HG03097 (cell line): ENCODE data around the gene ASIC4.
A peak's percentile ranks its signal among the peaks of the same experiment; 100 is the strongest.

ENCODE experiments used
- ATAC-seq: cut with Tn5 transposase; IDR thresholded peaks from one replicate; pipeline ENCODE4 v1.9.1; 2021; ENCODE audit not compliant: unreplicated experiment, low FRiP score

ASIC4 gene

DNA sequence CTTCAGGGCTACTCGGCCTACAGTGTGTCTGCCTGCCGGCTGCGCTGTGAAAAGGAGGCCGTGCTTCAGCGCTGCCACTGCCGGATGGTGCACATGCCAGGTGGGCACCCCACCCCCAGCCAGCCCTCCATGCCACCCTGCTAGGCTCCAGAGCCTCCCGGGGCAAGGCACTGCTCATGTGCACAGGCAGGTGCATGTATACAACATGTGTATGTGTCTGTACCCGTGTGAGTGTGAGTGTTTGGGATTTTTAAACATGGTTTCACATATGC is 18.0 kb downstream of the ASIC4 start:
- ATAC-seq = no peak

DNA sequence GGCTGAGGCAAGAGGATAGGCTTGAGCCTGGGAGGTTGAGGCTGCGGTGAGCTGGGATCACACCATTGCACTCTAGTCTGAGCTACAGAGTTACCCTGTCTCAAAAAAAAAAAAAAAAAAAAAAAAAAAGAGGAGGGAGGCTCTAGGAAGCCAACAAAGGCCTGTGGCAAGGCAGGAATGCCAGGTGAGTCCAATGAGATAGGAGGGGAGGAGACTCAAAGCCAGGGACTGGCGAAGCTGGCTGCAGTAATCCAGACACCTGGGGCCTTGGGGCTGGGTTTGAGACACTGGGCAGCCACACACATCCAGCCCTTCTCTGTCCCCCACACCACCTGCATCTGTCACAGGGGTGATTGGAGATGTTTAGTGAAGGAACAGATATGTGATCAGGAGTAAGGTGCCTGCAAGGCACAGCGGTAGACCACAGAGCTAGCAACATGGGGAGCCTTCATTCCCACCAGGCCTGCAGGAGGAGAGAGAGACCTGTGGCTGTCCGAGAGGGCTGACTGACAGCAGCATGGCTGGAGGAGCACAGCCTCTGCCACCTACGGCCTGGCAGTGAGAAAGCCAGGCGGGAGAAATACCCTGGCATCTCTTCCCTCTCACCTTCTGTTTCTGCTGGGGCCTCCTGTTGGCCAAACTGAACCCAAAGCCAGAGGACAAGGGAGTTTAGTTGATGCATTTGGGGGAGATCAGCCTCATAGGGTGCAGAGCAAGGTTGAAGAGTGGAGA is 19.8 kb downstream of the ASIC4 start:
- ATAC-seq = no peak

DNA sequence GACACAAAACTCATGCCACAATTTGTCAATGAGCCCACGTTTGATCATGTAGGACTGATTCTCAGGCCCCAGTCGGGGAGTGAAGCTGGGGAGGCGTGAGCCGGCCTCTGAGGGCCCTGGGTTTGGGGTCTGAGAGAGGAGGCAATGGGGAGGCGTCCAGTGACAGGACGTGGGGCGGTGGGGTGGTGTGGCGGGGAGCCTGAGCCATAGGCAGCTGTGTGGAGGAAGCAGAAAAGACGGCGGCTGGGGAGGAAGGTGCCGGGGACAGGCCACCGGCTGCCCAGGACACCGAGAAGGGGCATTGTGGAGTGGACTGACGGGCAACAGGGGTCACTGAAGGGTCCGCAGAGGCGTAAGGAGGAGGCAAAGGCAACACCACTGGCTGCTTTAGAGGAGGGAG is 22.1 kb downstream of the ASIC4 start:
- ATAC-seq = no peak

DNA sequence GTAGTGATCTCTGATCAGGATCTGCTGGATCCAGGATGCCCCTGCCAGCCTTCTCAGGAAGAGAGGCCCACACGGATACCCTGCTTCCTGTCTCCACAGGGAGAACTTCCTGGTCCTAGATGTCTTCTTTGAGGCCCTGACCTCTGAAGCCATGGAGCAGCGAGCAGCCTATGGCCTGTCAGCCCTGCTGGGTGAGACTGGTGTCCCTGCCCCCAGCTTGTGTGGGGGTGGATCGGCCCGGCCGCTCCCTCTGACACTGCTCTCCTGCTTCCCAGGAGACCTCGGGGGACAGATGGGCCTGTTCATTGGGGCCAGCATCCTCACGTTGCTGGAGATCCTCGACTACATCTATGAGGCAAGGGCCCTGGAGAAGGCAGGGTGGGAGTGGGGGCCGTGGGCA is 22.7 kb downstream of the ASIC4 start:
- no peak for ATAC-seq

DNA sequence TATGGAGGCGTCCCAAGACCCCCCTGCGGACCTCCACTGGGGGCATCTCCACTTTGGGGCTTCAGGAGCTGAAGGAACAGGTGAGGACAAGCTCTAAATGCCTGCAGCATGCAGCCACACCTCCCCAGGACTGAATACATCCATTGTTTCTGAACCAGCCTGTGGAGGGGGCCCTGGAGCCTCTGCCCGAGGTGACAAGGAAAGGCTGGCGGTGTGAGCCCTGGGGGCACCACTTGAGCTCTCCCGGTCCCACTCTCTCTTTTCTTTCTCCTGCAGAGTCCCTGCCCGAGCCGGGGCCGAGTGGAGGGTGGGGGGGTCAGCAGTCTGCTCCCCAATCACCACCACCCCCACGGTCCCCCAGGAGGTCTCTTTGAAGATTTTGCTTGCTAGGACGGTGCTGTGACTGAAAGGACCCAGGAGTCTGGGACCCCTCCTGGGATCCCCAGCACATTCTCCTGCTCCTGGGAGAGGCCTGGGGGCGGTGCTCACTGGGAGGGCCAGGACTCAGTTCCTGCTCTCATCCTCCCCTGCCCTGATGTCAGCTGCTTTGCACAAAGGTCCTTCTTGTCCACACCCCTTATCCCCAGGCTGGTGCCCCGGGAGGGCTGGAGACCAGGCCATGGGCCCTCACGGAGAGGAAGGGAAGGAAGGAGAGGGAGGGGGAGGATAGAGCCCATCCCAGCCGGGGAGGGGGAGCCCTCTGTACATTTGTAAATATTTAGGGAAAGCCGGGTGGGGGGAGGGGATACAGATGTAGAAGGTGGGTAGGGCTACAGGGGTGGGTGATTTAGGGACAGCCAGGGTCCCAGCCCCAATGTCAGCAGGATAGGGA is 23.6 kb downstream of the ASIC4 start:
- no peak for ATAC-seq

DNA sequence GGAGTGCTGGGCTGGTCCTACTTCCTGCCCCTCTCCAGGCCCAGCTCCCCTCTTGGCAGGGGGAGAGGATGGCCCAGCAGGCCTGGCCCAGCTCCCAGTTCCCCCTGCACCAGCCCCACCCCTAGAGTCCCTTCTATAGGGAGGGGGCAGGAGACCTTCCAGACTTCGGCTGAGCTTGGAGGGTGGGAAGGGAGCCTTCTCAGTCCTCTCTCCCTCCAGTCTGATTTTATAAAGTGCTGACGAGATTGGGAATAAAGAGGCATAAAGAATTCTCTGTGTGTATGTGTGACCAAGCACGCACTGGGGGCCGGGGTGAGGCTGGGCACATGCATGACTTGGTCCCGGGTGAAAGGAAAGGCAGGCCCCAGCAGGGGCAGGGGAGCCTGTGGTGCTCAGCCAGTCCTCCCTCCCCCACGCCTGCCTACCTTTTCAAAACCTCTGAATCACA is 24.2 kb downstream of the ASIC4 start:
- ATAC-seq = no peak

DNA sequence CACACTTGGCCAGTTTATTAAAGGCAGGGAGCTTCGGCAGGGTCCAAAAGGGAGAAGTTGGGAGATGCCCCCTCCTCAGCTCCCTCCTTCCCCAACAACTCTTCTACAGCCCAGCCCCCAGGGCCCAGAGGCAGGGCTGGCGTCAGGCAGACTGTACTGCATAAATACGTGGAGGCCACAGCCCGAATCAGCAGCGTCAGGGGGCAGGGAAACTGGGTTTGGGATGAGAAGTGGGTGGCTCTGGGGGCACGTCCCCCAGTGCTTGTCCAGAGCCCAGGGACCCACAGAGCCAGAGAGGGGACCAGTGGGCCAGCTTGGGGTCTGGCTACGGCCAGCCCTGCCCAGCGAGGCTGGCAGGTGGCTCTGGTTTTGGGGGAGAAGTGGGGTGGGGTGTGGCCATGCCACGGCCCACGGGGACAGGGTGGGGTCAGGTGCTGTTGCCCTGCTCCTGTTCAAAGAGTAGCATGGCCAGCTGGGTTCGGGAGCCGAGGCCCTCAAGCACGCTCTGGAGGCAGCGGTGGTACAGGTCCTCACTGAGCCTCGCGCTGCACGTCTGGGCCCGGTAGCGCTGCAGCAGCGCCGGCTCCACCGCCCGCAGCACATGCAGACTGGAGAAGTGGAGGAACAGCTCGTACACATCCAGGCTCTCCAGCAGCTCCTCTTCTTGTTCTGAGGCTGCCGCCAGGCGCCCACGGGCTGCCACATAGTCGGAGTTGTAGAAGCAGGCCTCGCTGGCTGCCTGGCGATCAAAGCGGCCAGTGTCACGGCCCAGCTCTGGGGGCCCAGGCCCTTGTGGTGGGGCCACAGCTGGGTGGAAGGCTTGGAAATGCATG is 24.9 kb downstream of the ASIC4 start:
- ATAC-seq = no peak

DNA sequence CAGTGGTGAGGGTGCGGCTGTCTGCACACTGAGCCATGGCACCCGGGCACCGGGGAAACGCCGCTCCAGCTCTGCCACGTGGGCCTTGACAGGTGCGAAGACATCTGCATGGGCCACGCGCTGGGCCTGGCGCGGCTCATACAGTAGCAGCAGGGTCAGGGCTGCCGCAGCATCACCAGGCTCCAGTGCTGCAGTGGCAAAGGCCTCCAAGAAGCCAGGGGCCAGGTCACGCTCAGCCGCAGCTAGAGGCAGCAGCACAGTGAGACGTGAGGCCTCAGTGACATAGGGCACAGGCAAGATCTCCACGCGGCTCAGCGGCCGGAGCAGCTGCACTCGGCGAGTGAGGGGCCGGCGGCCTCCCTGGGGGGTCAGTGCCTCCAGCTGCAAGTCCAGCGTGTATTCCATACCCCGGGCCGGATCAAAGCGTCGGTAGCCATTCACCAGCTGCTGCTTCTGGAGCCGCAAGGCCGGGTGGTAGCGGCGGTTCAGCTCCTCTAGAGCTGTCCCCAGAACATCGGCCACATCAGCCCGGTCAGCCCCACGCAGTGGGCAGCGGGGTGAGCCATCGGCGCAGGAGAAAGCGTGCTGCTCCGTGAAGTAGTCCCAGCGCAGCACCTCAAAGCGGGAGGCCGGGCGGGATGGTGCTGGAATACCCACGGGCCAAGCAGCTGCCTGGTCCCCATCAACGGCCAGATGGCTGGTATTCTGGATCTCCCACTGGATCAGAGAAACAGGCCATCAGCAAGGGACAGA is 25.8 kb downstream of the ASIC4 start:
- no peak for ATAC-seq

DNA sequence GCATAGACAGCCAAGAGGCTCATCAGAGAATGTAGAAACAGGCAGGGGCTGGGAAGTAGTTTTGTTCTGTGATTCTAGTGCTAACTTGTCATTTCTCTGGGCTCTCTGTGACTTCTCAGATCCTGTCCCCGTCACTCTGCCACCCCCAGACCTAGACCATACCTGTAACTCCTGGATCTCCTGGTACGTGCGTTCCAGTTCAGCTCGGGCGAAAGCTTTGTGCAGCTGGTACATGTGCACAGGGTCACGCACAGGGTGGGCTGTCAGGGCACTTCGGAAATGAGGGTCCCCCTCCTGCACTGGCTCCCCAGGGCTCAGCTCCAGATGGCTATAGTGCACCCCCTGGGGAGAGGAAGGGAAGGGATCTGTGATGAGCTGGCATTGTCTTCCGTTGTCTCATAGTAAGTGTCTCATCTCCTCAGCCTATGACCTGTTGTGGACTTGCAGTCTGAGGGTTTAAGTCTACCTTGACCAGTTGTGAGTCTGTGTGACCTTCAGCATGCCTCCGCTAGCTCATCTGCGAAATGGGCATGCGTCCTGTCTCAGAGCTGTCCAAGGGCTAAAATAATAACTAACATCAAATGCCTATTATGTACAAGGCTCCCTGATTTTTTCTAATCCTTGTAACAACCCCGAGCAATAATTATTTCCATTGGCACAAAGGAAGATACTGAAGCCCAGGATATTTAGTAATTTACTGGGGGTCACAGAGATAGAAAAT is 26.7 kb downstream of the ASIC4 start:
- no peak for ATAC-seq

DNA sequence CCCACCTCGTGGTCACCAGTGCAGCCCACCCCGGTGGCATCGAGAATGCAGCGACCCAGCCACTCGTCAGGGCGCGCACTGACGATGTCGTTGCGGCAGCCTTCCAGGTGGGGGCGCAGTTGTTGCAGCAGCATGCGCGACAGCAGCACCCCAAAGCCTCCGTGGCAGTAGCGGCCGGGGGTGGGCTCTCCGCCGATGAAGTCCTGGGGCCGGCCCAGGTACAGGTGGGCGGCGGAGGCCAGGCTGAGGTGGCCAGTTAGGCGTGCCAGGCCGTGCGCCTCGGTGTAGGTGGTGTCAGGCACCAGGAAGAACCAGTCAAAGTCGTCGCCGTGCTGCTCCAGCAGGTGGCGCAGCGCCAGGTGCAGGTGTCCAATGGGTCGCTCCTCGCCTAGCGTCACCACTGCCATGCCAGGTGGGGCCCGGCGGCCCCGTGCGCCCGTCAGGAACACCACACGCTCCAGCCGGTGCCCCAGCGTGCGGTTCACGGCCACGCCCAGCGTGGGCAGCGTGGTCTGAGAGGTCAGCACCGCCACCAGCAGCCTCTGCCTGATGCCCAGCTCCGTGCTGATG is 27.4 kb downstream of the ASIC4 start:
- ATAC-seq = peak; percentile 40

DNA sequence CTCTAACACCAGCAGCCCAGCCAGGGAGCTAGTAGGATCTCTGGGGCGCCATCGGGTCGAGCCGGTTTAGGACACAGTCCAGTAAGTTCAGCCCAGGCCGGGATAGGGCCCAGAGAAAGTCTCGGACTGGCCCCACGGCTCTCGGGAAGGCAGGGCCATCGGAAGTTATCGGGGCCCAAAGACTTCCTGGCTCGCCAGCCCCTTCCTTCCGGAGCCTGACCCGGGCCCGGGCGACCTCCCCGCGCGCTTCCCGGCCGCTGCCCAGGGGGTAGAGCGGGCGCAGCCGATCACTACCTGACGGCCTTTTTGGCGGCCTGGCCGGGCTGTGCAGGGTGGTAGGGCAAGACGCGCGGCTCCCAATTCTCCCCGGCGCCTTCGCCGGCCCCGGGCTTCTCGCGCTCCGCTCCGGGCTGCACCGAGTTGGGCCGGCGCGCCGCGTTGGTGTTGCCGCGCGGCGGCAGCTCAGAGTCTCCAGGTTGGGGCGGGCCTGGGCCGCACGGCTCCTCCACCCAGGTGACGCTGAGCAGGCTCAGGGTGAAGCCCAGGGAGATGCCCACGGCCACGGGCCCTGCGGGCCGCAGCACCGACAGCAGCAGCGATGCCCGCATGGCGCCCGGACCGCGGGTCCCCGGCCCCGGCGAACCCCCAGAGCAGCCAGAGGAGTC is 28.8 kb downstream of the ASIC4 start:
- ATAC-seq = peak; percentile 27

DNA sequence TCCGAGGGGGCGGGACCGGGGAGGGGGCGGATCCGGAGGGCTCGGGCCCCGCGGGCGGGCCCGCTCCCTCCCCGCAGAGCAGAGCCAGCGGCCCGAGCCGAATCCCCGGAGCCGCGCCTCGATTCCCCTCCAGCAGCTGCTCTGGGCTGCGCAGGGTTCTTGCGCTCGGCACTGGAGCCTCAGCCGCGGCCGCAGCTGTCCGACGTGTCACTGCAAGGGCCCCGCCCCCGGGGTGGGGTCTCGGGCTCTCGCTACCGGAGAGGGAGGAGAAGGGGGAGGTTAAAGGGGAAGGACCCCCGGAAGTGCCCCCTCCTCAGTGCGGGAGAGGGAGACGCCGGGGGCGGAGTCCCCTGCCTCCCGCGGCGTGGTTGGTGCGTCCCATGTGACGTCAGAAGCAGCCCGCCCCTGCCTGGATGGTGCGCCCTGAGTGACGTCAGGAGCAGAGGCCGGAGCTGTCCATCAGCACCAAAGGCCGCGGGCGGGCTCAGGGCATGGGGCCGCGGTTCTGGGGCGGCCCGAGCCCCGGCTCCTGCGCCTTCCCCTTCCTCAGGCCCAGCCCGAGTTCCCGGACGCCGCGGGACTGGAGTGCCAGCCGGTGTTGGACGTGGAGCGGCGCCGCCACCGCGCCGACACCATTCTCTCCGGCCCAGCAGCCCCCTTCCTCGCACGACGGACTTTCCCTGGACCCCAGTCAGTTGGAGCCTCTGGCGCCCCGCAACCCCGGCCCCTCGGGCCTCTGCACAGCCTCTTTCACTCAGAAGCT is 29.5 kb downstream of the ASIC4 start, which contains the start of the genes CHPF and TMEM198:
Gene CHPF, minus strand, starts transcription at position 214 of the 763 bp plus-strand sequence. CDS start 271 bp downstream, outside the sequence.
Gene TMEM198, plus strand, starts transcription at position 433 of the 763 bp plus-strand sequence. CDS start 700 bp downstream, outside the sequence.
- peak; percentile 69 for ATAC-seq

DNA sequence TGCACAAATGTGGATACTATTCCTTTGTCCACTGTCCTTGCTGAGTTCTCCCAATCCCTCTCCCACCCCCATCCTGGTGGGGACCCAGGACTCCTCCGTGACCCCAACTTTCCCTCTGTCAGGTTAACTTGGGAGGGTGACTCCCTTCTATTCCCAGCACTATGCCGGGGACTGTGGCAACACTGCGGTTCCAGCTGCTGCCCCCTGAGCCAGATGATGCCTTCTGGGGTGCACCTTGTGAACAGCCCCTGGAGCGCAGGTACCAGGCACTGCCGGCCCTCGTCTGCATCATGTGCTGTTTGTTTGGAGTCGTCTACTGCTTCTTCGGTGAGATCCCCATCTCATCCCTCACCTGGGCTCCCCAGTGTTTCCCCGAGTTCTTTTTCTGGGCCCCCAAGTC is 30.3 kb downstream of the ASIC4 start:
- ATAC-seq = no peak

DNA sequence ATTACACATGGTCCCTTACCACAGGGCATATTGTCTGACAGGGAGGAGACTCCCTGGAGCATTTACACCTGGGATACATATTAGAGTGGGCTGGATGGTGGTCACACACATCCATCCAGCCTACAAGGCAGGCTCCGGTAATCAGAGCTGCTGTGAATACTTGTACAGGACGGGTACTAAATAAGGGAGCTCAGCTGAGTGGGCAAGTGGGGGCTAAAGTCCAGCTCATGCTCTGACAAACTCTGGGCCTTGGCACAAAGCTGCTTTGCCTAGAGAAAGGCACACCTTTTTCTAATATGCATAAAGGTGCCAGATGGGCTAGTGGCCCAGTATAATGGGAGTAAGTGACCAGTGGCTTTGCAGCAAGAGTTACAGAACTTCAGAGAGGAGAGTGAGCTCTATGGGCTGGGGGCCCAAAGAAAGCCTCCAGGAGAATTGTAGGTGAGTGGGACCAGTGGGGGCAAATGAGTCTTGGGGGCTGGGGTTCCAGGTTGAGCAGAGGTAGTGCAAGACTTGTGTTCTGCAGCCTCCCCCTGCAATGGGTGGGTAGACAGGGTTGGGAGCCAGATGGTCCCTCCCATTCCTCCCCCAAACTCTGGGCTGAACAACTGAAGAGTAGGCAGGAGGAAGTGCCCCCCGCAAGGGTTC is 31.1 kb downstream of the ASIC4 start:
- ATAC-seq = no peak

DNA sequence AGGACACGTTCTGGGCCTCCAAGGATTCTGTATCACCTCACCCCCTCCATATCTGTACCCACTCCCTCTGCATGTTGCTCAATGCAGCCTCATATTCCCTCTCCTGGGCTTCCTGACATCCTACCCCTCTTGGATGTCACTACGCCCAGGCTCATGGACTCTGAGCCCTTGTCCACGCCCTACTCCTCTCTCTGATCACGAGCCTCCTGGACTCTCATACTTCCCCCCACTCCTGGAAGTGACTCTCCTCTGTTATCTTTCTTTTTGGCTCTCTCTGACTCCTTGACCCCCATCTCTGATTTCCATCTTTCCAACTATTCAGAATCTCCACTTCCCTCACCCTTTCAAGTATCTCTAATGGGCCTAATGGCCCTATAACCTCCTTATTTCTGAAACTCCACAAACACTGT is 31.7 kb downstream of the ASIC4 start:
- no peak for ATAC-seq

DNA sequence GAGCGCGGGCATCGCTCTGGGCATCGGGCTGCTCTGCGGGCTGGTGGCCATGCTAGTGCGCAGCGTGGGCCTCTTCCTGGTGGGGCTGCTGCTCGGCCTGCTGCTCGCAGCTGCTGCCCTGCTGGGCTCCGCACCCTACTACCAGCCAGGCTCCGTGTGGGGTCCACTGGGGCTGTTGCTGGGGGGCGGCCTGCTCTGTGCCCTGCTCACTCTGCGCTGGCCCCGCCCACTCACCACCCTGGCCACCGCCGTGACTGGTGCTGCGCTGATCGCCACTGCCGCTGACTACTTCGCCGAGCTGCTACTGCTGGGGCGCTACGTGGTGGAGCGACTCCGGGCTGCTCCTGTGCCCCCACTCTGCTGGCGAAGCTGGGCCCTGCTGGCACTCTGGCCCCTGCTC is 33.3 kb downstream of the ASIC4 start:
- no peak for ATAC-seq

DNA sequence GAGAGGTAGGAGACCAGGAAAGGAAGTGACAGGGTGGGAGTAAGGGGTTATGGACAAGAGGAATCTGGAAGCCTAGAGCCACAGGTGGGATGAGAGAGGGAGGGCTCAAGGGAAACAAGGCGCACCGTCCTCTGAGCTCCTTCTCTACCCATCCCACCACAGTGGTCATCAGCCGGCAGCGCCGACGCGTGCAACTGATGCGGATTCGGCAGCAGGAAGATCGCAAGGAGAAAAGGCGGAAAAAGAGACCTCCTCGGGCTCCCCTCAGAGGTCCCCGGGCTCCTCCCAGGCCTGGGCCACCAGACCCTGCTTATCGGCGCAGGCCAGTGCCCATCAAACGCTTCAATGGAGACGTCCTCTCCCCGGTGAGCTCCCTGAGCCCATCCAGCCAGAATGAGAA is 34.7 kb downstream of the ASIC4 start:
- ATAC-seq = no peak

DNA sequence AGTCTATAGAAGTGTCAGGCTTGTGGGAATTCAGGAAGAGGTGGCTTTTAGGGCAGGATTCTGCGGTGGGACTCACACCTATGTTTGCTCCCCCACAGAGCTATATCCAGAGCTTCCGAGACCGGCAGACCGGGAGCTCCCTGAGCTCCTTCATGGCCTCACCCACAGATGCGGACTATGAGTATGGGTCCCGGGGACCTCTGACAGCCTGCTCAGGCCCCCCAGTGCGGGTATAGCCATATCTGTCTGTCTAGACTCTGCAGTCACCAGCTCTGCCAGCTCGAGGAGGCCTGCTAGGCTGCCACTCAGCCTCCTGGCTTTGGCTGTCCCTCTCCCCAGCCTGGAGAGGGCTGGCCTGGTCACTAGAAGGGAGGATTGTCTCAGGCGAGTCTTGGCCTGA is 35.3 kb downstream of the ASIC4 start:
- no peak for ATAC-seq
